Caco-2 (cell line): ENCODE measurements around the gene SBF1. TPM values are rescaled to one million over a fixed set of nuclear protein-coding genes. Genes with fewer than 3 reads are reported as not detected.

Experiments
- BruUV-seq: library from RNA; stranded (reverse); fragments of 400-500 nt; replicated peaks from 2 replicates; lab custom pipeline; 2021; lab: Mats Ljungman, UMichigan
- CTCF ChIA-PET: fragments of 300-600 bp; sonication (Branson Sonifier 250); formaldehyde crosslinking; loops from one replicate; lab custom pipeline; 2022; ENCODE audit warnings: antibody characterized with exemption; lab: Charles Lee
- POLR2A ChIA-PET: fragments of 300-600 bp; sonication (Branson Sonifier 250); formaldehyde crosslinking; loops from one replicate; lab custom pipeline; 2022; ENCODE audit warnings: antibody characterized with exemption; lab: Charles Lee
- DNase-seq, 2 experiments: peaks; one replicate each; pipeline versions ENCODE4 v3.0.0 to v3.0.0-alpha.2; 2020 to 2022
- H3K27me3 ChIP-seq: replicated peaks from 2 replicates; pipeline ENCODE4 v1.6.0; 2011; ENCODE audit warnings: low read length; ENCODE audit not compliant: control insufficient read depth, insufficient read depth
- H3K36me3 ChIP-seq: 2 replicates; pipeline ENCODE4 v1.5.1; 2011; ENCODE audit warnings: low read length; ENCODE audit not compliant: control insufficient read depth, insufficient read depth
- H3K4me1 ChIP-seq: fragments of 250-450 bp; sonication (Bioruptor Pico); 2 replicates; pipeline ENCODE4 v1.5.1; 2020; ENCODE audit warnings: mild to moderate bottlenecking
- H3K4me3 ChIP-seq: 2 replicates; pipeline ENCODE4 v1.5.1; 2011; ENCODE audit warnings: low read depth, mild to moderate bottlenecking, control low read depth, low read length
- H3K9me3 ChIP-seq: fragments of 250-450 bp; sonication (Bioruptor Pico); 2 replicates; pipeline ENCODE4 v1.5.1; 2020; ENCODE audit warnings: mild to moderate bottlenecking, moderate library complexity
- H3K27ac Mint-ChIP-seq: one replicate; pipeline ENCODE4 v1.8.0; 2022; ENCODE audit warnings: mixed read lengths; ENCODE audit not compliant: unreplicated experiment
- H3K27me3 Mint-ChIP-seq: one replicate; pipeline ENCODE4 v1.8.0; 2022; ENCODE audit warnings: mixed read lengths; ENCODE audit not compliant: insufficient read depth, unreplicated experiment
- H3K36me3 Mint-ChIP-seq: one replicate; pipeline ENCODE4 v1.8.0; 2022; ENCODE audit warnings: mild to moderate bottlenecking, mixed read lengths; ENCODE audit not compliant: insufficient read depth, unreplicated experiment
- H3K4me1 Mint-ChIP-seq: one replicate; pipeline ENCODE4 v1.8.0; 2022; ENCODE audit warnings: low read depth, mixed read lengths; ENCODE audit not compliant: unreplicated experiment
- H3K4me3 Mint-ChIP-seq: one replicate; pipeline ENCODE4 v1.8.0; 2022; ENCODE audit warnings: mild to moderate bottlenecking, moderate library complexity, mixed read lengths; ENCODE audit not compliant: unreplicated experiment
- H3K9me3 Mint-ChIP-seq: one replicate; pipeline ENCODE4 v1.8.0; 2022; ENCODE audit warnings: mixed read lengths; ENCODE audit not compliant: unreplicated experiment
- CTCF ChIP-seq, 2 experiments: fragments of 200-600 bp in 1 of 2; IDR thresholded peaks; 1 replicate in 1 of 2; 2 replicates in 1 of 2; pipeline versions ENCODE4 v1.5.1 to v1.8.0; 2011 to 2022; ENCODE audit warnings: antibody characterized with exemption in 1 of 2, control low read depth in 1 of 2, inconsistent platforms in 1 of 2, low read depth in 1 of 2, low read length in 1 of 2, mild to moderate bottlenecking in 1 of 2, moderate library complexity in 1 of 2; ENCODE audit not compliant: insufficient read depth in 1 of 2, severe bottlenecking in 1 of 2, unreplicated experiment in 1 of 2
- intact Hi-C: fragments of 100-400 bp; cut with micrococcal nuclease; formaldehyde crosslinking; loops from one replicate; pipeline ENCODE4 v1.10.0; 2022; ENCODE audit not compliant: unreplicated experiment
- total RNA-seq: library from RNA; stranded (reverse); gene quantifications from 2 replicates; pipeline ENCODE4 v1.2.3, GENCODE V29; 2022

The SBF1 gene
- total RNA-seq, 1 experiment from 2014 or later: 82.8 TPM

GRCh38 chr22:50500452-50500851 lies 25.6 kb upstream of the SBF1 start:
- intact Hi-C loops: loop anchor here (10.0 kb wide), 1 partner anchor 106 kb away; no protein-coding TSS in a partner anchor
- H3K9me3 Mint-ChIP-seq: no peaks in the 10 kb centered on the region
- ChIA-PET CTCF (interaction anchor here (0.7 to 3.8 kb wide), 2 partner anchors 7 to 9 kb away, joined by 3 to 14 read pairs; partner anchors contain the start of genes LMF2 and NCAPH2), POLR2A (no interaction called here)
- no peak overlapping the region for H3K27ac Mint-ChIP-seq
- peaks cover 5% of the 10 kb centered on the region for H3K36me3 Mint-ChIP-seq
- H3K4me3 Mint-ChIP-seq: no peak overlapping the region
- peaks cover 6% of the 10 kb centered on the region; the same call in 1 of the 2 replicates for H3K4me1 ChIP-seq
- DNase-seq: no peak
- H3K9me3 ChIP-seq: no peaks in the 10 kb centered on the region
- no TSS peak for BruUV-seq
- H3K4me3 ChIP-seq: no peak overlapping the region
- H3K36me3 ChIP-seq: no peaks in the 10 kb centered on the region; the same call in 1 of the 2 replicates
- H3K27me3 Mint-ChIP-seq: no peaks in the 10 kb centered on the region
- TF ChIP-seq CTCF (IDR thresholded peaks at IDR 0.05; ENCODE audit: insufficient read depth in 1 of 2, low read depth in 1 of 2, low read length in 1 of 2, severe bottlenecking in 1 of 2, unreplicated experiment in 1 of 2): no peak
- H3K4me1 Mint-ChIP-seq: peaks cover 7% of the 10 kb centered on the region
- no peaks in the 10 kb centered on the region for H3K27me3 ChIP-seq

GRCh38 chr22:50498322-50498890 lies 23.6 kb upstream of the SBF1 start:
- H3K36me3 Mint-ChIP-seq: peaks cover 5% of the 10 kb centered on the region
- no peaks in the 10 kb centered on the region for H3K27me3 Mint-ChIP-seq
- Histone ChIP-seq H3K27me3 (no peaks in the 10 kb centered on the region), H3K36me3 (no peaks in the 10 kb centered on the region), H3K4me1 (peaks cover 6% of the 10 kb centered on the region; the same call in 1 of the 2 replicates), H3K9me3 (no peaks in the 10 kb centered on the region), H3K4me3 (peak overlapping the region; percentile 1; the same call in 1 of the 2 replicates)
- intact Hi-C loops: loop anchor here (1.0 to 2.0 kb wide), 2 partner anchors 14 to 41 kb away; no protein-coding TSS in a partner anchor
- H3K4me1 Mint-ChIP-seq: peaks cover 7% of the 10 kb centered on the region
- no peaks in the 10 kb centered on the region for H3K9me3 Mint-ChIP-seq
- CTCF ChIA-PET: interaction anchor here (0.5 to 3.8 kb wide), 9 partner anchors 9 to 231 kb away, joined by 3 to 19 read pairs (median 6); partner anchors contain the start of genes ADM2, LMF2, NCAPH2 and SCO2
- peak overlapping the region; percentile 53 for H3K4me3 Mint-ChIP-seq
- peak overlapping the region; percentile 63 for H3K27ac Mint-ChIP-seq
- POLR2A ChIA-PET: interaction anchor here (1.1 to 2.6 kb wide), 2 partner anchors 10 to 27 kb away, joined by 5 to 14 read pairs; partner anchors contain the start of genes LMF2, NCAPH2 and SCO2
- peak; percentile 86 to 88 for DNase-seq
- peak; percentile 40 to 62 for TF ChIP-seq CTCF (IDR thresholded peaks at IDR 0.05; ENCODE audit: insufficient read depth in 1 of 2, low read depth in 1 of 2, low read length in 1 of 2, severe bottlenecking in 1 of 2, unreplicated experiment in 1 of 2)
- no TSS peak for BruUV-seq

- H3K27me3 Mint-ChIP-seq: no peaks in the 10 kb centered on the region
- no peak overlapping the region for H3K4me3 Mint-ChIP-seq
- Histone ChIP-seq H3K4me1 (peaks cover 6% of the 10 kb centered on the region; the same call in 1 of the 2 replicates), H3K9me3 (no peaks in the 10 kb centered on the region), H3K27me3 (no peaks in the 10 kb centered on the region), H3K4me3 (no peak overlapping the region), H3K36me3 (no peaks in the 10 kb centered on the region)
- no peak overlapping the region for H3K27ac Mint-ChIP-seq
- peaks cover 5% of the 10 kb centered on the region for H3K36me3 Mint-ChIP-seq
- POLR2A ChIA-PET: interaction anchor here (2.6 kb wide), 1 partner anchor 11 kb away, joined by 14 read pairs; the partner anchor contains the start of genes LMF2 and NCAPH2
- CTCF ChIA-PET: interaction anchor here (0.7 to 3.8 kb wide), 6 partner anchors 11 to 188 kb away, joined by 4 to 19 read pairs (median 7); partner anchors contain the start of genes LMF2, NCAPH2, SCO2 and SYCE3
- intact Hi-C loops: no loop called here
- H3K4me1 Mint-ChIP-seq: peaks cover 7% of the 10 kb centered on the region
- no TSS peak for BruUV-seq
- no peak for TF ChIP-seq CTCF (IDR thresholded peaks at IDR 0.05; ENCODE audit: insufficient read depth in 1 of 2, low read depth in 1 of 2, low read length in 1 of 2, severe bottlenecking in 1 of 2, unreplicated experiment in 1 of 2)
- no peaks in the 10 kb centered on the region for H3K9me3 Mint-ChIP-seq
- DNase-seq: no peak
Measured at GRCh38 chr22:50497093-50497492, 22.3 kb upstream of the SBF1 start.
